DOHH2 (cell line): Measurements from ENCODE around the gene RAMP2.

Experiments
- EZH2phosphoT487 ChIP-seq: fragments of 200-600 bp; sonication (generic); IDR thresholded peaks from 2 replicates; pipeline ENCODE4 v1.6.1; 2017; ENCODE audit warnings: borderline replicate concordance, mild to moderate bottlenecking, antibody characterized with exemption, low read length, moderate library complexity, mixed read lengths
- TF ChIP-seq, protein P1 (sequence below): fragments of 200-600 bp; sonication (generic); IDR thresholded peaks from one replicate; pipeline ENCODE4 v1.5.1; 2014; ENCODE audit warnings: antibody characterized with exemption, mild to moderate bottlenecking, low read depth, low read length; ENCODE audit not compliant: poor library complexity, severe bottlenecking

DNA sequence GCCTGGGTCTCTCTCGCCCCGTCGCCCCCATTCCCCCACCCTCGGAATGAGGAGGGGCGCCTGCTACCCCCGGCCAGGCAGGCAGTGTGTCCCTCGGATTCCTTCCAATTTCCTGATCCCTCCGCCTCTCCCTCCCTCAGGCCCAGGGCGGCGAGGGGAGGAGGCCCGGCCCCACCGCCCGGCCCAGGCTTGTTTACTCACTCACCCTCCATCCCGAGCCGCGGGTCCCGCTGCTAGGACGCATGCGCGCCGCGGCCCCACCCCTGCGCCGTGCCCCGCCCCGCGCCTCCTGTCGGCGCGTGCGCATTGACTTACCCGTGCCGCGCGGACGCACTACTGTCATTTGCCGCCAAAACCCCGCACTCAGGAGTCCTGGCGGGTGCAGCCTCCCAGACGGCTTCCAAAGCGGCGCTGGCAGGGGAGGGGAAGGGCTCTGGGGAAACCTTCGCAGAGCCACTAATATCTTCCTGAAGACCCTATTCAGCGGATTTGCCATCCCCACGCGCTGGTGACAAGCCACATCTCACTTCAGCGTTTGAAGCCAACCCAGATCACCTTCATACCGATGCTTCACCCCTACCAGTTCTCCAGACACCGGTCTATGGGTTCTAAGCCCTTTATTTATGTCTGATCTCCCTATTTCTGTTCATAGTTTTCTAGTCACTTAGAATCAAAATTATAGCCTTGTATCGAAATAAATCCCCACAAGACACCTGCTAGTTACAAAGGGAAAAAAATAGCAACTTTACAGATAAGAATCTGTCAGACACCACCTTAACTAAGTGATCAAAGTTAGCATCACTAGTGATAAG, 16.0 kb upstream of the RAMP2 start, which contains the start of gene EZH1:
- TF ChIP-seq, protein P1, sequence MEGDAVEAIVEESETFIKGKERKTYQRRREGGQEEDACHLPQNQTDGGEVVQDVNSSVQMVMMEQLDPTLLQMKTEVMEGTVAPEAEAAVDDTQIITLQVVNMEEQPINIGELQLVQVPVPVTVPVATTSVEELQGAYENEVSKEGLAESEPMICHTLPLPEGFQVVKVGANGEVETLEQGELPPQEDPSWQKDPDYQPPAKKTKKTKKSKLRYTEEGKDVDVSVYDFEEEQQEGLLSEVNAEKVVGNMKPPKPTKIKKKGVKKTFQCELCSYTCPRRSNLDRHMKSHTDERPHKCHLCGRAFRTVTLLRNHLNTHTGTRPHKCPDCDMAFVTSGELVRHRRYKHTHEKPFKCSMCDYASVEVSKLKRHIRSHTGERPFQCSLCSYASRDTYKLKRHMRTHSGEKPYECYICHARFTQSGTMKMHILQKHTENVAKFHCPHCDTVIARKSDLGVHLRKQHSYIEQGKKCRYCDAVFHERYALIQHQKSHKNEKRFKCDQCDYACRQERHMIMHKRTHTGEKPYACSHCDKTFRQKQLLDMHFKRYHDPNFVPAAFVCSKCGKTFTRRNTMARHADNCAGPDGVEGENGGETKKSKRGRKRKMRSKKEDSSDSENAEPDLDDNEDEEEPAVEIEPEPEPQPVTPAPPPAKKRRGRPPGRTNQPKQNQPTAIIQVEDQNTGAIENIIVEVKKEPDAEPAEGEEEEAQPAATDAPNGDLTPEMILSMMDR: no peak
- TF ChIP-seq EZH2phosphoT487: no peak
